GM21528 (cell line): Measurements from ENCODE around the gene DHX40.
"Not testable (repeated sequence)": the region's sequence is repeated elsewhere in the genome, so short reads cannot be mapped to it uniquely, and the experiment has no call there.

Experiments
- ATAC-seq: cut with Tn5 transposase; IDR thresholded peaks from one replicate; pipeline ENCODE4 v1.9.1; 2021; ENCODE audit warnings: mild to moderate bottlenecking, moderate library complexity; ENCODE audit not compliant: unreplicated experiment, low FRiP score

Gene DHX40

DNA sequence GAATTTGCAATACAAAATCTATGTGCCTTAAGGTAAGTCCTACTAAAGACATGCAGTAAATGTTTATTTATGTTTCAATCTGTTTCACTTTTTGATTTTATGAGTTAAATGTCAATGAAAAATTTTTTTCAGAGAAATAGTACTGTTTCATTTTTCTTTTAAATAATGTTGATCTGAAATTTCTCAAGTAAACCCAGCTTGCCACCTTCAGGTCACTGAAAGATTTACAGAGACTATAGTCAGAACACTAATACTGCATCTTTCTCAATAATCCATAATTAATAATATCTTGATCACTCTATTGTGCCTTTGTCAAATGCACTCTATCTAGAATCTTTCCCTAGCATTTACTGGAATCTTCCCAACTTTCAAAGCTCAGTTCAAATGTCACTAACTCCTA lies 6.5 kb upstream of the DHX40 start:
- no peak for ATAC-seq

DNA sequence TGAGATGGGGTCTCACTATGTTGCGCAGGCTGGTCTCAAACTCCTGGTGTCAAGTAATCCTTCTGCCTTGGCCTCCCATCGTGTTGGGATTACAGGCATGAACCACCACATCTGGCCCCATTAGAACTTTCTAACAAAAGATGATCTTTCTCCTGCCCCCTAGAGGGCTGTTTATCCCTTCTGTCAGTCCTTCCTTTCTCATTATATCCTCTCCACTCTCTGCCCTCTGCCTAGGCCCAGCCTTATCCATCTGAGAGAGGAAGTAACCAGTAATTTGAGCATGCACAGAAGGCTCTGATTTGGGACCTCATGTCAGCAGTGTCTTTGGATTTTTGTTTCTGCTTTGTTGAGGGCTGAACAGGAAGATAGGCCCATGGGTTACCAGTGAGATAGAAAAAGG lies 4.4 kb upstream of the DHX40 start:
- no peak for ATAC-seq

- peak; percentile 34 for ATAC-seq
Measured at GRCh38 chr17:59565959-59566324, 532 bp downstream of the DHX40 start.

GRCh38 chr17:59569151-59569550 lies 3.7 kb downstream of the DHX40 start:
- not testable (repeated sequence) for ATAC-seq

DNA sequence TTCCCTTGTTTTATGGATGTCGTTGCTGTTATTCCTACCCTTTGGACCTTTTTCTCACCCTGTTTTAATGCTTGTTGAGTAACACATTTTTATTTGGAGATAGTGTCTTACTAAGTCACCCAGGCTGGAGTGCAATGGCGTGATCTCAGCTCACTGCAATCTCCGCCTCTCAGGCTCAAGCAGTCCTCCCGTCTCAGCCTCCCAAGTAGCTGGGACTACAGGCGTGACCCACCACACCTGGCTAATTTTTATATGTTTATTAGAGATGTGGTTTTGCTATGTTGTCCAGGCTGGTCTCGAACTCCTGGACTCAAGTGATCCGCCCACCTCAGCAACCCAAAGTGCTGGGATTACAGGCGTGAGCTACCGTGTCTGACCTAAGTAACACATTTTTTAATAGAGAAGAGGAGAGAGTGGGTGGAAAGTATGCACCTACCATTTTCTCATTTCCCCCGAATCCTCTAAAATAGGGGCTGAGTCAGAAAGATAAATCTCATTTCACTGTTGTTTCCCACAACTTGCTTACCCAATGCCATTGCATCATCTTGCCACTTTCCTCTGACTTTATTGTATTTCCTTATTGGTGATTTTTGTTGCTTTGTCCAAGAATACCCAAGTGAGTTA lies 7.0 kb downstream of the DHX40 start:
- ATAC-seq = no peak

- ATAC-seq = not testable (repeated sequence)
Measured at GRCh38 chr17:59584168-59584567, 18.8 kb downstream of the DHX40 start.

DNA sequence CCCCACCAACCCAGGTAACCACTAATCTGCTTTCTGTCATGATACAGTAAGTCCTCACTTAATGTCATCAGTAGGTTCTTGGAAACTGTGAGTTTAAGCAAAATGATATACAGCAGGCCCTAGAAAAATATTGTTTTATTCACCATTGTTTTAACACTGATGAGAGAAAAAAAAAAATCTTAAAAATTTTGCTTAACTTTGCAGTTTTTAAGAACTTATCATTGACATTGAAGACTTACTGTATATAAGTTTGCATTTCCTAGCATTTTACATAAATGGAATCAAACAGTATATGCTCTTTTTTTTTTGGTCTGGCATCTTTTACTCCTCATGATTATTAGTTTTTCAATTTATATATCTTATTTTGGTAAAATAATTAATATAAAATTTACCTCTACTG lies 34.8 kb downstream of the DHX40 start:
- ATAC-seq = no peak

DNA sequence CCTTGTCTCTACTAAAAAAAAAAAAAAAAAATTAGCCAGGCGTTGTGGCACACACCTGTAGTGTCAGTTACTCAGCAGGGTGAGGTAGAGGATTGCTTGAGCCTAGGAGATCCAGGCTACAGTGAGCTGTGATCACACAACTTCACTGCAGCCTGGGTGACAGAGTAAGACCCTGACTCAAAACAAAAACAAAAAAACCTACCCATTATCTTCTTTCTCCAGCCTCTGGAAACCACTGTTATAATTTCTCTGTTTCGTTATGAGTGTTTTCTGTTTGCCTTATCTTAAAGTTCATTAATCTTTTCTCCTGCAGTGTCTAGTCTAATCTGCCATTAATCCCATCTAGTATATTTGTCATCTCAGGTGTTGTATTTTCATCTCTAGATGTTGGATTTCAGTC lies 35.7 kb downstream of the DHX40 start:
- ATAC-seq = no peak

- ATAC-seq = no peak
Measured at GRCh38 chr17:59607061-59607460, 41.7 kb downstream of the DHX40 start.

DNA sequence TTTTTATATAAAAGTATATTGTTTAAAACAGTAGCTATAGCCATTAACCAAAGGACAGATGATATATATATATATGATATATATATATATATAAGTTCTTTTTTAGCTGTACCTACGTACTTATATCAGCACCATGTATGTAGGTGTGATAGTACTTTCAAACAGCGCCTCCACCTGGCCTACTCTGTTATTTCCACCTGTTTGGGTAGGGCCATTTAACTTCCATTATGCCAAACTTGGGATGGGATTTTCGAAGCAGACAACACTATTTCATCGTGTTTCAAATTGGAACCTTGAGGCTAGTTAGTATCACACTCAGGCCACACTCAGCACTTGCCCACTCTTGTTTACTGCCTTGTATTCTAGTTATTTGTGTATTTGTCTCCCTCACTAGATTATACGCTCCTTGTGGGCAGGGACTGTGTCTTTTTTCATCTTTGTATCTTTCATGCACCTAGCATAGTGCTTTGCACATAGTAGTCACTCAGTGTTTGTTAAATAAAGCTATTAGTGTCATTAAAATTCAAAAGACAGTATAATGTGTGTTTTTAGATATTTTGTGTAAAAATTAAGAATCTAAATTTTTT lies 42.5 kb downstream of the DHX40 start:
- ATAC-seq = no peak

GRCh38 chr17:59611503-59611902 lies 46.1 kb downstream of the DHX40 start:
- ATAC-seq = no peak

DNA sequence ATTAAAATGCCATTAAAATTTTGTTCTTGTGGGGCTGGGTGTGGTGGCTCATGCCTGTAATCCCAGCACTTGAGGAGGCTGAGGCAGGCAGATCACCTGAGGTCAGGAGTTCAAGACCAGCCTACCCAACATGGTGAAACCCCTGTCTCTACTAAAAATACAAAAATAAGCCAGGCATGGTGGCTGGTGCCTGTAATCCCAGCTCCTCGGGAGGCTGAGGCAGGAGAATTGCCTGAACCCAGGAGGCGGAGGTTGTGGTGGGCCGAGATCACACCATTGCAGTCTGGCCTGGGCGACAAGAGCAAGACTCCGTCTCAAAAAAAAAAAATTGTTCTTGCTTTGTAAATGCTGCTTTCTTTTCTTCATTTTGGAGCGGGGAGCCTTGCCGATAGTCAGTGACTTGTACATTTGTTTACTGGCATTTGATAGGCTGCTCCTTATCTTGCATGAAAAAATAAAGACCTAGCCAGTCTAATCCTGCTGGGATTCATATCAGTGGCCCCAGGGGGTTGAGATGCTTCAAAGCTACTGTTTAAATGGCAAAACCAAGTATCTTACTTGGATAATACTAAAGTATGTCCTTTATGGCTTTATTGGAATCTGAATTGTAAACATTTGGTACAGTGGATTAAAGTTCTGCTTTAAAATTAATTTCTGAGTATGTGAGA lies 51.0 kb downstream of the DHX40 start:
- no peak for ATAC-seq

DNA sequence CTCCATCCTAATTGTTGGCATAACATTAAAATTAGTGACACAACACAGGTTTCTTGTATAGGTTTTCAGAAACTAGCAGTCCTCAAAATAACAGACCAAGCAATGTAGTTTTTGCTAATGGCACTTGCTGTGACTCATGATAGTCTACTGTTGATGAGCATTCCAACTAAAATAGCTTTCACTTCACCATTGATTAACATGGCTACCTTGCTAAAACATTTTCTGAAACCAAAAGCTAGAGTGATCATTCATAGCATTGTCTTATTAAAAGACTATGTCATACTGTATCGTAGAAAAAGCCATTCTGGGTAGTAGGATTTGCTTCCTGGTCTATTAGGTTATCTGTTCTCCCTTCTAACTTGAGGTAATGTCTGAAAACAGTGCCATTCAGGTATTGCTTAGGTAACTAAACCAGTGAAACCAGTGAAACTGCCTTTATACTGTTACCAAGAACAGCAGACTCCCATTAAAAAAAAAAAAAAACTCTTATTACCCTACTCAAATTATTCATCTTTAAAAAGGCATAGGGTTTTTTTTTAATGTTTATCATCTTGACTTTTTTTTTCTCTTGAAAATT lies 51.8 kb downstream of the DHX40 start:
- ATAC-seq = no peak

DNA sequence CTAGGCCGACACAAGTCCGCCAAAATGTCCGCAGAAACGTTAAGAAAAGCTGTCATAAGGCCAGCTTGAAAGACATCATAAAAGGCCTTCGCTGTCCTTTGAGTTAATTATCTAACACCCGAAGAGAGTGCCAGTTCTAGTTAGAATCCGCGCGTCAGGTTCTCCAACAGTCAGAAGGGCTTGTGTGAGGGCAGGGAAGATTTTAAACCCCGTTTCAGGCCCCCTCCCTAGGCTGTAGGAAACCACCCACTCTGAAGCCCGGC lies 53.6 kb downstream of the DHX40 start:
- ATAC-seq = no peak

DNA sequence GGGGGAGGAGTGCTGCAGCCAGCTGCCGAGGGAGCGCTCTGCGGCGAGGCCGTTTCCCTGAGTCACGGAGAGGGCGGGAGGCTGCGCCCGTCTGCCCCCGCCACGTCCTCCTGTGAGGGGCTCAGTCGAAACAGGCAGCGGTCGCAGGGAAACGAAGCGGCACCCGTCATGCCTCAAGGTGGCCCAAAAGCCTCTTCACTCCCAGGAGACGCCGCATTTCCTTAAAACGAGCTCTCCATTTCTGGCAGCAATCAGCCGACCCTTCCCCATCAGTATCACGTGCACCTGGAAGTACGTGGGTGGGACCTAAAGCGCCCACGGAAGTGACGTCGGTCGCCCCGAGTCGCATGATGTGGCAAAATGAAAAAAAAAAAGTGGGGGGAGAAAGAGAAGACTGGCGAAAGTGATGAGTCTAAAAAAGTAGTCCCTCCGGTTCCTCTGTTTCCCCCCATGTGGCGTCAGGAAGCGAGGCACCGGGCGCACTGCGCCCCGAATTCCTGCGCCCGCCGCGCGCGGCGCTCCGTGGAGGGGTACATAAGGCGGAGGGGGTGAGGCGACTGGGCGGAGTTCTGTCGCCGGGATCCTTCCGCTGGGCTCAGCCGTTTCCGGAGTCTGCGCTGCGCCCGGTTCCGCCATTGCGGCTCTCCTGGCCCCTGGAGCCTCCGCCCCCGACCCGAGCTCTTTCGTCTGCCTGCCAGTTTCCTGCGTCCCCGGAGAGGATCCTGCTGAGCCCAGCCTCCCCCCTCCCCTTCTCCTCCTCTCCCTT lies 54.1 kb downstream of the DHX40 start, which contains the start of gene CLTC:
CLTC (plus strand) TSS at position 598 of the 766 bp plus-strand sequence. CDS start 237 bp downstream, outside the sequence.
- ATAC-seq = peak; percentile 79

- ATAC-seq = peak; percentile 0
Measured at GRCh38 chr17:59620064-59620359, 54.6 kb downstream of the DHX40 start.

DNA sequence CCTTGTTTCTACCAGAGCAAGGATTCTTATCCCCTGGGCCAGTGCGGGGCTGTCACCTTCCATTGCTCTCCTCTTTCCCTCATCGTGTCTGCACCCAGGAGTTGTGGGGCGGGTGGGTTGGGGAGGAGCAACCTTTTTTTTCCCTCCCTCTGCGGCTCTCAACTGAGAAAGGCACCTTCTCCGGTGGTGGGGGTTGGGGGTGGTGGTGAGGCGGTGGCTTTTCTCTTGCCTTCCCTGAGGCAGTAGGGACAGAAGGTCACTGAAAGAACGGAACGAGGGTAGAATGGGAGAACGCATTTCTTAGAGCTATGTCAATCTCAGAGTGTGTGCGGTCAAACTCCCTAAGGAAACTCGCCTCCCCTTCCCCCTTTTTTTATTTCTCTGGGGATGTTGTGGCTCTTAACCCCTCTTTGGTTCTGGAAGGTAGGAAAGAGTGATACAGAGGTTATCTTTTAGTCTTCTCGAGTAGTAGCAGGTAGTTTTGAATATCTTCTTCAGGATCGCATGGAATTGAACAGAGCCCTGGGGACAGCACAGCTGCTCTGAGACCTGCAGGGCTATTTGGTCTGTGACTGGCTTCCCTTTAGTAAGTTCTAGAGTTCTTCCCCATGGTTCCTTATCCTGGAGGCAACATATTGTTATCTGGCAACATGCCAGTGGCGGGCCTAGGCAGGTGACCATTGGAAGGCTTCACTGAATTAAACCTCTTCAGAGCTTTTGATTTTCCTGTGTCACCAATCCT lies 55.3 kb downstream of the DHX40 start:
- ATAC-seq = no peak

GRCh38 chr17:59621771-59622170 lies 56.4 kb downstream of the DHX40 start:
- no peak for ATAC-seq

DNA sequence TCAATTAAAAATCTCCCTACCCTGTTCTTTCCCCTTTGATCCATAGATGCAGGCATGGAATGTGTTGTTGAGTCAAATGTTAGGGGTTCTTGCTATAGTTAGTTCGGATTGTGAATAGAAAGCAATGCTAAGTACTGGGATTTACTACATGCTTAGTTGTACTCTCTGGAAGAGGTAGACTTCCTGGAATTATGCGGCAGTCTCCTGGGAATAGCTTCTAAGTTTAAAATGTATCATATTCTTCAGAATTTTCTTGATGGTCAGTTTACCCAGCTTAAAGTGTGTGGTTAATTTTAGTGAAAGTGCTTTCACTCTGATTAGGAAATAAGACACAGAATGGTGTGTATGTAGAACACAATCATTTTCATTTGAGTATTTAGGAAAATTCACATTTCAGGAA lies 57.7 kb downstream of the DHX40 start:
- no peak for ATAC-seq

- ATAC-seq = no peak
Measured at GRCh38 chr17:59626756-59627155, 61.3 kb downstream of the DHX40 start.

- no peak for ATAC-seq
Measured at GRCh38 chr17:59627274-59627673, 61.9 kb downstream of the DHX40 start.
